DND-41 (cell line): ENCODE measurements around the gene AXIN1.

Experiments
- ATAC-seq: fragments of 200-7000 bp; cut with Tn5 transposase; 3 replicates; pipeline ENCODE4 v1.9.1; 2021; ENCODE audit warnings: low read depth; ENCODE audit not compliant: insufficient read depth
- DNase-seq: peaks from one replicate; pipeline ENCODE4 v3.0.0-alpha.2; 2020
- H2AFZ ChIP-seq: 2 replicates; pipeline ENCODE4 v1.6.0; 2012; ENCODE audit warnings: low read depth, low read length
- H3K27ac ChIP-seq: 2 replicates; pipeline ENCODE4 v1.5.1; 2012; ENCODE audit warnings: low read length, inconsistent platforms
- H3K27me3 ChIP-seq: fragments of 200-600 bp; sonication (generic); 2 replicates; pipeline ENCODE4 v1.6.0; 2012; ENCODE audit warnings: low read length, mild to moderate bottlenecking, inconsistent platforms; ENCODE audit not compliant: insufficient read depth, poor library complexity
- H3K36me3 ChIP-seq: 2 replicates; pipeline ENCODE4 v1.5.1; 2012; ENCODE audit warnings: low read length, inconsistent platforms; ENCODE audit not compliant: insufficient read depth
- H3K4me1 ChIP-seq: 2 replicates; pipeline ENCODE4 v1.5.1; 2012; ENCODE audit warnings: mild to moderate bottlenecking, low read length; ENCODE audit not compliant: insufficient read depth
- H3K4me2 ChIP-seq: 2 replicates; pipeline ENCODE4 v1.6.0; 2012; ENCODE audit warnings: mild to moderate bottlenecking, moderate library complexity, low read length, inconsistent platforms; ENCODE audit not compliant: insufficient read depth
- H3K4me3 ChIP-seq, 2 experiments: fragments of 200-600 bp in 1 of 2; shearing (Covaris generic) in 1 of 2; 2 replicates each; pipeline ENCODE4 v1.5.1; 2012 to 2016; ENCODE audit warnings: inconsistent platforms in 2 of 2, low read length in 2 of 2, mild to moderate bottlenecking in 2 of 2, low read depth in 1 of 2, moderate library complexity in 1 of 2
- H3K79me2 ChIP-seq: 2 replicates; pipeline ENCODE4 v1.6.0; 2012; ENCODE audit warnings: low read length, inconsistent platforms; ENCODE audit not compliant: insufficient read depth
- H3K9ac ChIP-seq: 2 replicates; pipeline ENCODE4 v1.6.0; 2012; ENCODE audit warnings: low read depth, mild to moderate bottlenecking, inconsistent platforms, low read length, moderate library complexity
- H3K9me3 ChIP-seq: 2 replicates; pipeline ENCODE4 v1.5.1; 2012; ENCODE audit warnings: low read length, moderate library complexity, mild to moderate bottlenecking, inconsistent platforms; ENCODE audit not compliant: insufficient read depth, severe bottlenecking
- H4K20me1 ChIP-seq: 2 replicates; pipeline ENCODE4 v1.6.0; 2012; ENCODE audit warnings: low read length; ENCODE audit not compliant: insufficient read depth
- CTCF ChIP-seq: IDR thresholded peaks from 2 replicates; pipeline ENCODE4 v1.5.1; 2012; ENCODE audit warnings: borderline replicate concordance, low read length, moderate library complexity, mild to moderate bottlenecking; ENCODE audit not compliant: poor library complexity, severe bottlenecking; ENCODE audit errors: extremely low read depth
- EZH2 ChIP-seq: IDR thresholded peaks from 3 replicates; pipeline ENCODE4 v1.6.1; 2012; ENCODE audit warnings: borderline replicate concordance, low read depth, mild to moderate bottlenecking, moderate library complexity, low read length, inconsistent platforms; ENCODE audit not compliant: severe bottlenecking

Gene AXIN1

GRCh38 chr16:285146-286055 lies 67.1 kb downstream of the AXIN1 start:
- peaks cover 41% of the 10 kb centered on the region for H3K36me3 ChIP-seq
- ATAC-seq = no peak
- no peaks in the 10 kb centered on the region for H3K9me3 ChIP-seq
- H3K4me2 ChIP-seq = no peak overlapping the region
- TF ChIP-seq CTCF (no peak), EZH2 (no peak)
- H3K27ac ChIP-seq = no peak overlapping the region
- no peak overlapping the region for H3K9ac ChIP-seq
- H3K79me2 ChIP-seq = no peaks in the 10 kb centered on the region
- no peak for DNase-seq
- H2AFZ ChIP-seq = no peak overlapping the region
- peaks cover 9% of the 10 kb centered on the region; the same call in 1 of the 2 replicates for H4K20me1 ChIP-seq
- H3K4me3 ChIP-seq = no peak overlapping the region
- H3K27me3 ChIP-seq = no peaks in the 10 kb centered on the region
- no peaks in the 10 kb centered on the region for H3K4me1 ChIP-seq

- Histone ChIP-seq H2AFZ (no peak overlapping the region), H3K4me3 (no peak overlapping the region), H3K27ac (no peak overlapping the region), H3K27me3 (no peaks in the 10 kb centered on the region), H3K9me3 (no peaks in the 10 kb centered on the region), H3K4me2 (no peak overlapping the region), H3K36me3 (peaks cover 32% of the 10 kb centered on the region), H4K20me1 (peaks cover 5% of the 10 kb centered on the region; the same call in 1 of the 2 replicates), H3K4me1 (no peaks in the 10 kb centered on the region), H3K9ac (no peak overlapping the region), H3K79me2 (no peaks in the 10 kb centered on the region)
- ATAC-seq (no peak), DNase-seq (no peak)
- TF ChIP-seq EZH2 = no peak
- TF ChIP-seq CTCF = no peak
Observed at GRCh38 chr16:284204-285120, 68.1 kb downstream of the AXIN1 start.

- Histone ChIP-seq H2AFZ (no peak within 1 kb of the TSS), H3K4me1 (peaks cover 3% of the 10 kb centered on the region; the same call in 1 of the 2 replicates), H3K36me3 (peaks cover 21% of the 10 kb centered on the region), H3K9ac (no peak within 1 kb of the TSS), H3K27me3 (no peaks in the 10 kb centered on the region), H3K4me2 (no peak within 1 kb of the TSS), H3K27ac (no peak within 1 kb of the TSS), H3K9me3 (no peaks in the 10 kb centered on the region), H3K79me2 (no peaks in the 10 kb centered on the region), H3K4me3 (no peak within 1 kb of the TSS), H4K20me1 (peaks cover 3% of the 10 kb centered on the region; the same call in 1 of the 2 replicates)
- no peak for TF ChIP-seq CTCF
- no peak for TF ChIP-seq EZH2
- ATAC-seq (no peak), DNase-seq (no peak)
Observed at GRCh38 chr16:283033-283805, 69.3 kb downstream of the AXIN1 start, which contains the start of gene PDIA2. PDIA2 (plus strand) TSS chr16:283164; CDS start chr16:283170, 6 bp downstream.
